ENCODE results near the gene IGSF9B.

GRCh38 chr11:133945087-133945974 is 11.4 kb downstream of the IGSF9B start:
- no peak for TF ChIP-seq CTCF (conservative IDR thresholded peaks at IDR 0.05 in 1 of 2, IDR thresholded peaks at IDR 0.05 in 1 of 2; ENCODE audit: extremely low read depth in 1 of 2, insufficient read depth in 1 of 2, low read depth in 1 of 2, low read length in 2 of 2)
- no peak for TF ChIP-seq EZH2 (IDR thresholded peaks at IDR 0.05; ENCODE audit: borderline replicate concordance, low read length)

All from mammary epithelial cell (primary cell).